ENCODE results near the gene ABCC4. TPM values are rescaled to one million over a fixed set of nuclear protein-coding genes. Genes with fewer than 3 reads are reported as not detected.

The ABCC4 gene
- total and polyA plus RNA-seq, 8 donors = 1.5 to 87.2 (median 29.7) TPM

- no peaks in the 10 kb centered on the region for H3K27me3 ChIP-seq
- H3K9me3 ChIP-seq = no peaks in the 10 kb centered on the region
- peaks cover 0 to 6% (median 0%) of the 10 kb centered on the region in 4 donors for H3K36me3 ChIP-seq
- intact Hi-C loops (cut with DNase I; ENCODE audit: low total_unique reads) = no loop called here
- no peak overlapping the region for H3K4me3 ChIP-seq
- WGBS, 5 donors = 91 to 96% (median 93%) methylated on average over 4 of the region's 4 CpGs
- H3K4me1 ChIP-seq = peaks cover 0 to 14% (median 7%) of the 10 kb centered on the region in 4 donors
- TF ChIP-seq POLR2A (IDR thresholded peaks at IDR 0.05) = no peak
- TF ChIP-seq EP300 (IDR thresholded peaks at IDR 0.05) = no peak
- no peak for TF ChIP-seq CTCF (IDR thresholded peaks at IDR 0.05)
- no peak for TF ChIP-seq POLR2AphosphoS5 (IDR thresholded peaks at IDR 0.05)
- no peak overlapping the region for H3K27ac ChIP-seq
- no peak for DNase-seq
Observed at GRCh38 chr13:95222733-95223018, 78.6 kb downstream of the ABCC4 start.

GRCh38 chr13:95221971-95222732 is 79.1 kb downstream of the ABCC4 start:
- WGBS, 5 donors = 72 to 84% (median 77%) methylated on average over 8 of the region's 8 CpGs
- H3K4me1 ChIP-seq = peaks cover 0 to 14% (median 7%) of the 10 kb centered on the region in 4 donors
- intact Hi-C loops (cut with DNase I; ENCODE audit: low total_unique reads) = no loop called here
- H3K36me3 ChIP-seq = peaks cover 0 to 6% (median 0%) of the 10 kb centered on the region in 4 donors
- H3K4me3 ChIP-seq = no peak overlapping the region
- H3K27me3 ChIP-seq = no peaks in the 10 kb centered on the region
- no peak for TF ChIP-seq POLR2A (IDR thresholded peaks at IDR 0.05)
- peak in 1 of 2 donors; percentile 37 for DNase-seq
- H3K27ac ChIP-seq = no peak overlapping the region
- H3K9me3 ChIP-seq = no peaks in the 10 kb centered on the region

GRCh38 chr13:95220611-95221010 is 80.6 kb downstream of the ABCC4 start:
- TF ChIP-seq POLR2A (IDR thresholded peaks at IDR 0.05) (no peak), EP300 (IDR thresholded peaks at IDR 0.05) (no peak), CTCF (IDR thresholded peaks at IDR 0.05) (no peak), POLR2AphosphoS5 (IDR thresholded peaks at IDR 0.05) (no peak)
- Histone ChIP-seq H3K4me3 (no peak overlapping the region), H3K9me3 (no peaks in the 10 kb centered on the region), H3K27me3 (no peaks in the 10 kb centered on the region), H3K27ac (no peak overlapping the region), H3K36me3 (peaks cover 0 to 6% (median 0%) of the 10 kb centered on the region in 4 donors), H3K4me1 (no peaks in the 10 kb centered on the region)
- intact Hi-C loops (cut with DNase I; ENCODE audit: low total_unique reads) = no loop called here
- WGBS, 5 donors = 63 to 82% (median 69%) methylated on average over 1 of the region's 1 CpG
- DNase-seq = no peak

- Histone ChIP-seq H3K4me3 (no peak overlapping the region), H3K9me3 (no peaks in the 10 kb centered on the region), H3K27ac (no peak overlapping the region), H3K27me3 (no peaks in the 10 kb centered on the region), H3K4me1 (no peaks in the 10 kb centered on the region), H3K36me3 (peaks cover 0 to 6% (median 0%) of the 10 kb centered on the region in 4 donors)
- no peak for TF ChIP-seq POLR2AphosphoS5 (IDR thresholded peaks at IDR 0.05)
- TF ChIP-seq EP300 (IDR thresholded peaks at IDR 0.05) = no peak
- TF ChIP-seq POLR2A (IDR thresholded peaks at IDR 0.05) = no peak
- no peak for TF ChIP-seq CTCF (IDR thresholded peaks at IDR 0.05)
- WGBS, 5 donors = 56 to 67% (median 60%) methylated on average over 6 of the region's 6 CpGs
- intact Hi-C loops (cut with DNase I; ENCODE audit: low total_unique reads) = no loop called here
- no peak for DNase-seq
Observed at GRCh38 chr13:95217920-95218830, 83.1 kb downstream of the ABCC4 start.

All from stomach (tissue), 9 donors.